Caco-2 (cell line): ENCODE data around the gene COPS3. TPM values are rescaled to one million over a fixed set of nuclear protein-coding genes. Genes with fewer than 3 reads are reported as not detected.

Source experiments
- Bru-seq: library from RNA; stranded (reverse); fragments of 400-500 nt; gene quantifications from one replicate; lab custom pipeline; 2021; lab: Mats Ljungman, UMichigan
- BruChase-seq, 2 experiments: library from RNA; stranded (reverse); fragments of 400-500 nt; gene quantifications; one replicate each; lab custom pipeline; 2021; lab: Mats Ljungman, UMichigan
- BruUV-seq: library from RNA; stranded (reverse); fragments of 400-500 nt; replicated peaks from 2 replicates; lab custom pipeline; 2021; lab: Mats Ljungman, UMichigan
- CTCF ChIA-PET: fragments of 300-600 bp; sonication (Branson Sonifier 250); formaldehyde crosslinking; loops from one replicate; lab custom pipeline; 2022; ENCODE audit warnings: antibody characterized with exemption; lab: Charles Lee
- POLR2A ChIA-PET: fragments of 300-600 bp; sonication (Branson Sonifier 250); formaldehyde crosslinking; loops from one replicate; lab custom pipeline; 2022; ENCODE audit warnings: antibody characterized with exemption; lab: Charles Lee
- DNase-seq, 2 experiments: peaks; one replicate each; pipeline versions ENCODE4 v3.0.0 to v3.0.0-alpha.2; 2020 to 2022
- H3K27me3 ChIP-seq: replicated peaks from 2 replicates; pipeline ENCODE4 v1.6.0; 2011; ENCODE audit warnings: low read length; ENCODE audit not compliant: control insufficient read depth, insufficient read depth
- H3K36me3 ChIP-seq: 2 replicates; pipeline ENCODE4 v1.5.1; 2011; ENCODE audit warnings: low read length; ENCODE audit not compliant: control insufficient read depth, insufficient read depth
- H3K4me1 ChIP-seq: fragments of 250-450 bp; sonication (Bioruptor Pico); 2 replicates; pipeline ENCODE4 v1.5.1; 2020; ENCODE audit warnings: mild to moderate bottlenecking
- H3K4me3 ChIP-seq: 2 replicates; pipeline ENCODE4 v1.5.1; 2011; ENCODE audit warnings: low read depth, mild to moderate bottlenecking, control low read depth, low read length
- H3K9me3 ChIP-seq: fragments of 250-450 bp; sonication (Bioruptor Pico); 2 replicates; pipeline ENCODE4 v1.5.1; 2020; ENCODE audit warnings: mild to moderate bottlenecking, moderate library complexity
- H3K27ac Mint-ChIP-seq: one replicate; pipeline ENCODE4 v1.8.0; 2022; ENCODE audit warnings: mixed read lengths; ENCODE audit not compliant: unreplicated experiment
- H3K27me3 Mint-ChIP-seq: one replicate; pipeline ENCODE4 v1.8.0; 2022; ENCODE audit warnings: mixed read lengths; ENCODE audit not compliant: insufficient read depth, unreplicated experiment
- H3K36me3 Mint-ChIP-seq: one replicate; pipeline ENCODE4 v1.8.0; 2022; ENCODE audit warnings: mild to moderate bottlenecking, mixed read lengths; ENCODE audit not compliant: insufficient read depth, unreplicated experiment
- H3K4me1 Mint-ChIP-seq: one replicate; pipeline ENCODE4 v1.8.0; 2022; ENCODE audit warnings: low read depth, mixed read lengths; ENCODE audit not compliant: unreplicated experiment
- H3K4me3 Mint-ChIP-seq: one replicate; pipeline ENCODE4 v1.8.0; 2022; ENCODE audit warnings: mild to moderate bottlenecking, moderate library complexity, mixed read lengths; ENCODE audit not compliant: unreplicated experiment
- H3K9me3 Mint-ChIP-seq: one replicate; pipeline ENCODE4 v1.8.0; 2022; ENCODE audit warnings: mixed read lengths; ENCODE audit not compliant: unreplicated experiment
- intact Hi-C: fragments of 100-400 bp; cut with micrococcal nuclease; formaldehyde crosslinking; loops from one replicate; pipeline ENCODE4 v1.10.0; 2022; ENCODE audit not compliant: unreplicated experiment
- long read RNA-seq: library from polyadenylated mRNA; stranded (forward); transcript quantifications from one replicate; pipeline ENCODE4 v2.0.0, GENCODE V29; 2022
- total RNA-seq: library from RNA; stranded (reverse); gene quantifications from 2 replicates; pipeline ENCODE4 v1.2.3, GENCODE V29; 2022
- TF ChIP-seq, protein P1 (sequence below), 2 experiments: fragments of 200-600 bp in 1 of 2; IDR thresholded peaks; 1 replicate in 1 of 2; 2 replicates in 1 of 2; pipeline versions ENCODE4 v1.5.1 to v1.8.0; 2011 to 2022; ENCODE audit warnings: antibody characterized with exemption in 1 of 2, control low read depth in 1 of 2, inconsistent platforms in 1 of 2, low read depth in 1 of 2, low read length in 1 of 2, mild to moderate bottlenecking in 1 of 2, moderate library complexity in 1 of 2; ENCODE audit not compliant: insufficient read depth in 1 of 2, severe bottlenecking in 1 of 2, unreplicated experiment in 1 of 2

Gene COPS3
- total RNA-seq (120 and 127 TPM in 2 replicates), Bru-seq, nascent RNA (percentile 84 among the genes with signal in this experiment), BruChase-seq, experiment 1, labeled RNA remaining after a 2-hour chase (percentile 81 among the genes with signal in this experiment), BruChase-seq, experiment 2, labeled RNA remaining after a 6-hour chase (percentile 91 among the genes with signal in this experiment)
- long read RNA-seq, transcript COPS3-201 (12 exons, 1,641 nt): major isoform, 250 of 360 reads
- long read RNA-seq, partial matches to known transcripts: 9 of 360 reads
- long read RNA-seq, other reads (novel, unspliced or antisense): 99 of 360 reads

- Mint-ChIP-seq H3K27me3 (no peaks in the 10 kb centered on the region), H3K4me1 (peaks cover 14% of the 10 kb centered on the region), H3K36me3 (peaks cover 15% of the 10 kb centered on the region), H3K9me3 (no peaks in the 10 kb centered on the region), H3K27ac (peak within 1 kb of the TSS; percentile 97), H3K4me3 (peak within 1 kb of the TSS; percentile 88)
- no TSS peak for BruUV-seq
- Histone ChIP-seq H3K4me1 (peaks cover 4% of the 10 kb centered on the region), H3K4me3 (peak within 1 kb of the TSS; percentile 93), H3K9me3 (no peaks in the 10 kb centered on the region), H3K36me3 (0 out of 2 replicates have a peak, but pooled peaks cover under 1% of the 10 kb centered on the region), H3K27me3 (no peaks in the 10 kb centered on the region)
- CTCF ChIA-PET: interaction anchor here (0.8 kb wide), 1 partner anchor 66 kb away, joined by 4 read pairs; no protein-coding TSS in a partner anchor
- TF ChIP-seq, protein P1, sequence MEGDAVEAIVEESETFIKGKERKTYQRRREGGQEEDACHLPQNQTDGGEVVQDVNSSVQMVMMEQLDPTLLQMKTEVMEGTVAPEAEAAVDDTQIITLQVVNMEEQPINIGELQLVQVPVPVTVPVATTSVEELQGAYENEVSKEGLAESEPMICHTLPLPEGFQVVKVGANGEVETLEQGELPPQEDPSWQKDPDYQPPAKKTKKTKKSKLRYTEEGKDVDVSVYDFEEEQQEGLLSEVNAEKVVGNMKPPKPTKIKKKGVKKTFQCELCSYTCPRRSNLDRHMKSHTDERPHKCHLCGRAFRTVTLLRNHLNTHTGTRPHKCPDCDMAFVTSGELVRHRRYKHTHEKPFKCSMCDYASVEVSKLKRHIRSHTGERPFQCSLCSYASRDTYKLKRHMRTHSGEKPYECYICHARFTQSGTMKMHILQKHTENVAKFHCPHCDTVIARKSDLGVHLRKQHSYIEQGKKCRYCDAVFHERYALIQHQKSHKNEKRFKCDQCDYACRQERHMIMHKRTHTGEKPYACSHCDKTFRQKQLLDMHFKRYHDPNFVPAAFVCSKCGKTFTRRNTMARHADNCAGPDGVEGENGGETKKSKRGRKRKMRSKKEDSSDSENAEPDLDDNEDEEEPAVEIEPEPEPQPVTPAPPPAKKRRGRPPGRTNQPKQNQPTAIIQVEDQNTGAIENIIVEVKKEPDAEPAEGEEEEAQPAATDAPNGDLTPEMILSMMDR (IDR thresholded peaks at IDR 0.05; ENCODE audit: insufficient read depth in 1 of 2, low read depth in 1 of 2, low read length in 1 of 2, severe bottlenecking in 1 of 2, unreplicated experiment in 1 of 2): no peak
- intact Hi-C loops: loop anchor here (2.0 kb wide), 1 partner anchor 44 kb away; the partner anchor contains the start of gene FLCN
- DNase-seq: peak; percentile 98
- POLR2A ChIA-PET: interaction anchor here (0.6 to 1.6 kb wide), 10 partner anchors 10 to 535 kb away, joined by 3 to 9 read pairs (median 4); partner anchors contain the start of gene FLCN
These were observed at the start of gene COPS3 for GRCh38 chr17:17280613-17281549. COPS3 (minus strand) TSS chr17:17281246; CDS start chr17:17281186, 60 bp downstream.

DNA sequence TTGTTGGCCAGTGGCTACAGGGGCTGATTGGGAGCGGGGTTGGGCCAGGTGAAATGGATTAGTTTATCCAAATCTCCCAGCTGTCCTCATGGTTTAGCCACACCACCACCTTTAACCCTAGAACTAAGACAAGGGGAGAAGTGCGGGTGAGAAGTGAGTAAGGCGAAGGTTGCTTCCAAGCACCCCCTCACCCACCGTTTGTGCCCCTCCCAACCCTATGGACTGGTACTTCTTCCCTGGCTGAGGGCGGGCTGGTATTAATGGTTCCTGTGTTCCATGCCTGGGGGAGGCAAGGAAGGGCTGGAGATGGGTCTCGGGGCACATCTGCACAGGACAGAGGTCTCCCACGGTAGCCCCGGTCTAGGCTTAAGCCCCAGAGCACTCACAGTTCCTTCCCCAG, 47.2 kb upstream of the COPS3 start:
- Histone ChIP-seq H3K36me3 (no peaks in the 10 kb centered on the region), H3K4me3 (no peak overlapping the region), H3K4me1 (no peaks in the 10 kb centered on the region), H3K9me3 (no peaks in the 10 kb centered on the region), H3K27me3 (no peaks in the 10 kb centered on the region)
- ChIA-PET POLR2A (no interaction called here), CTCF (no interaction called here)
- DNase-seq: no peak
- Mint-ChIP-seq H3K4me1 (no peaks in the 10 kb centered on the region), H3K4me3 (no peak overlapping the region), H3K27ac (no peak overlapping the region), H3K27me3 (no peaks in the 10 kb centered on the region), H3K9me3 (no peaks in the 10 kb centered on the region), H3K36me3 (no peaks in the 10 kb centered on the region)
- intact Hi-C loops: no loop called here
- no TSS peak for BruUV-seq
- TF ChIP-seq, protein P1 (IDR thresholded peaks at IDR 0.05; ENCODE audit: insufficient read depth in 1 of 2, low read depth in 1 of 2, low read length in 1 of 2, severe bottlenecking in 1 of 2, unreplicated experiment in 1 of 2): no peak

GRCh38 chr17:17326275-17326875, 45.3 kb upstream of the COPS3 start:
- no peaks in the 10 kb centered on the region for H3K27me3 Mint-ChIP-seq
- intact Hi-C loops: no loop called here
- Histone ChIP-seq H3K36me3 (no peaks in the 10 kb centered on the region), H3K9me3 (no peaks in the 10 kb centered on the region), H3K4me1 (no peaks in the 10 kb centered on the region), H3K4me3 (no peak overlapping the region), H3K27me3 (no peaks in the 10 kb centered on the region)
- BruUV-seq: no TSS peak
- CTCF ChIA-PET: no interaction called here
- H3K4me3 Mint-ChIP-seq: no peak overlapping the region
- TF ChIP-seq, protein P1 (IDR thresholded peaks at IDR 0.05; ENCODE audit: insufficient read depth in 1 of 2, low read depth in 1 of 2, low read length in 1 of 2, severe bottlenecking in 1 of 2, unreplicated experiment in 1 of 2): no peak
- H3K4me1 Mint-ChIP-seq: no peaks in the 10 kb centered on the region
- POLR2A ChIA-PET: no interaction called here
- H3K36me3 Mint-ChIP-seq: no peaks in the 10 kb centered on the region
- H3K9me3 Mint-ChIP-seq: no peaks in the 10 kb centered on the region
- DNase-seq: no peak
- H3K27ac Mint-ChIP-seq: no peak overlapping the region
